DMS153 treated with DMSO at 0.1 percent for 48 hours (cell line): ENCODE results near the gene ARRDC4.

Source experiments
- DNase-seq: peaks from one replicate; lab custom pipeline; 2025; ENCODE audit not compliant: unreplicated experiment; lab: John Stamatoyannopoulos, UW

The ARRDC4 gene

DNA sequence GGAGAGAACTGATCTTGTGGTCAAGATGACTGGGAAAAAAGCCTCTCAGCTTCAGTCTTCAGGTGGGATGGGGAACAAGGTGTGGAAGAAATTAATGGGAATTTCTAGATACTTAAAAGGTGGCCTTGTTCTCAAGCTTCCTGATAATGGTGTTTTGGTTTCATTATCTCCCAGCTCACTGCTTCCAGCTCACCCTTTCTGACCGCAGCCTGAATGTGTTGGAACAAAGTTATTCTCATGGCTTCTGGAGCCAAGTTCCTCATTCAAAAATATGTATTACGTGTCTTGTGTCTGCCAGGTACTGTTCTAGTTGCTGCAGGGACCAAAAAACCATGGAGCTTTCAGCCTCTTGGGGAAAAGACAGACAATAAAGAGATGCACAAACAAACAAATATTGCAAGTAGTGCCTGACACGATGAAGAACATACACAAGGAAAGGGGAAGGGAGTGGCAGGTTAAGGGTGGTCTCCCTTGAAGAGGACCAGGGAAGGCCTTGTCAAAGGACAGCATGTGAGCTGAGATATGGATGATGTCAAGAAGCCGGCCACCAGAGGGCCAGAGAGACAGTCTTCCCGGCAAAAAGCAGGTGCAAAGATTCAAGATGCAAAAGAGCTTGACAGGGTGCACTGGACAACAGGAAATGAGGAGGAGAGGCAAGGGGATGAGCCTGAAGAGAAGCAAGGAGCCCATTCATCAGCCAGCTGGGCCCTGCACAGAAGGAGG, 35.5 kb downstream of the ARRDC4 start:
- no peak for DNase-seq

DNA sequence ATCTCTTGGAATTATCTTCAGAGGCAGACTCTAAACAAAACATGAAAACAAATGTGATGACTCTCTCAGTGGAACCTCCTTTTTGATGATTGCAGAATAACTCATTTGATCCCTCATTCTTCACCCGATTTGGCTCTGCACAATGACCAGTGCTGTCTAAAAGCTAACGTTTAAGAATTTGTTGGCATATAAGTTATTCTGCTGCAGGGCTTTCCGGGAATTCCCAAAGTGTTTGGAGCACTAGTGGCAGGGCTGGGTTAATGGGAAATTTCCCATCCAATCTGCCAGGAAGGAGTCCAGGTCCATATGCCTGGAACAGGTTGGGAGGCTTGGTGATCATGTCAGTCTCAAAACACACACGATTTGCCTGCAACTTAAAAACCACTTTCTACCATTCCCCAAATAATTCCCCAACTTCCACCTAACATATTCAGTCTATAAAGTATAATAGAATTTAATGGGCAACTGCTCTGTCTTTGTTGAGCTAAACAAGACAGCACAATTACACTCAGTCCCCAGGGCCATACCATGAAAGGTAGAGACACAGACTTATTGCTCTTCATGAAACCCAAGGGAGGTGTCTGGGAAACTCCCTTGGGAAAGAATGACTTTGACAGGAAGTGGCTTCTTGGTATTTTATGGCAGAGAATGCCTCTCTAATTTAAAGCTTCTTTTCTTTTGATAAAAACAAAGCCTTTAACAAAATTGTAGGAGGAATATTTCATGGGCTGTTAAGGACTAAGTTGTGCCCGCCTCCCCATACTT, 38.0 kb downstream of the ARRDC4 start:
- no peak for DNase-seq

DNA sequence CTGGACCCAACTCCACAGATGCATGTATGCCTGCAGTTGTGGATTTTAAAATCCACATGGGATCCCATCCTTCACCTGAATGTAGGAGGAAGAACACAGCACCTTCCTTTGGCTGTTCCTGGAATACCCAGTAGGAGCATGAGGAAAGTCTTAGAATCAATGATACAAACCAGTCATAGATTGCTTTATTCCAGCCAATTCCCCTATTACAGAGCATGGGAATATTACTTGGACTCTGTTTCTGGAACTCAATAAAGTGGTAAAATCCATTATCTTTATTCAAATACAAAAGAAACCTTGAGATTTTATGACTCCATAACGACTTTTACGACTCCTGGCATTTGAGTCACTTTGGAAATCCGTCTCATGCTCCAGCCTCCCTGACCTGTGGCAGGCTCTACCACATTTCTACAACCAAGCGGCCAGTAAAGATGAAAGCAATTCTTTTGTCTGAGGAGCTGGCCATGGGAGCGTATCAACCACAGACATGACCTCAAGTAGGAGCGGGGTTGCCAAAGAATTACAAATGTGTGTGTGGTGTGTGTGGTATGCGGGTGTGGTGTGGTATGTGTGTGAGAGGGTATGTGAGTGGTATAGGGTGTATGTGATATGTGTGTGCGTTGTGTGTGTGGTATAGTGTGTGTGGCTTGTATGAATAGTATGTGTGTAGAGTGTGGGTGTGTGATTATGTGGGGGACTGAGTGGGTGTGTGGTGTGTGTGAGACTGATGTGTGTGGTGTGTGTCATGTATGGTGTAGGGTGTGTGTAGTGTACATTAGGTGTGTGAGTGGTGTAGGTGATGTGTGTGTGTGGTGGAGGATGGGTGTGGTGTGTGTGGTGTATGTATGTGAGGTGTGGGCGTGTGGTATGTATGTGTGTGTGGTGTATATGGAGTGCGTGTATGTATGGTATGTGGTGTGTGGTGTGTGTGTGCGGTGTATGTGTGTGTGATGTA, 40.0 kb downstream of the ARRDC4 start:
- DNase-seq, result no peak

DNA sequence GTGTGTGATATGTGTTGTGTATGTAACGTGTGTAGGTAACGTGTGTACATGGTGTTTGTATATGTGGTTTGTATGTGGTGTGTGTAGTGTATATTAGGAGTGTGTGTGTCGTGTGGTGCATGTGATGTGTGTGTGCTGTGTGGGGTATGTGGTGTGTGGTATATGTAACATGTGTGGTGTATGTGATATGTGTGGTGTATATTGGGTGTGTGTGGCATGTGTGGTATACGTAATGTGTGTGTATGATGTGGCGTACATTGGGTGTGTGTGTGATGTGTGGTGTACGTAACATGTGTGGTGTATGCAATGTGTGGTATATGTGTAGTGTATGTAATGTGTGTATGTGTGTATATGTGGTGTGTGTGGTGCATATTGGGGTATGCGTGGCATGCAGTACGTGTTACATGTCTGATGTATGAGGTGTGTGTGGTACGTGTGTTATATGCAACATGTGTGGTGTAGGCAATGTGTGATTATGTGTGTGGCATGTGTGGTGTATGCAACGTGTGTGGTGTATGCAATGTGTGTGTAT, 41.2 kb downstream of the ARRDC4 start:
- DNase-seq, result no peak

DNA sequence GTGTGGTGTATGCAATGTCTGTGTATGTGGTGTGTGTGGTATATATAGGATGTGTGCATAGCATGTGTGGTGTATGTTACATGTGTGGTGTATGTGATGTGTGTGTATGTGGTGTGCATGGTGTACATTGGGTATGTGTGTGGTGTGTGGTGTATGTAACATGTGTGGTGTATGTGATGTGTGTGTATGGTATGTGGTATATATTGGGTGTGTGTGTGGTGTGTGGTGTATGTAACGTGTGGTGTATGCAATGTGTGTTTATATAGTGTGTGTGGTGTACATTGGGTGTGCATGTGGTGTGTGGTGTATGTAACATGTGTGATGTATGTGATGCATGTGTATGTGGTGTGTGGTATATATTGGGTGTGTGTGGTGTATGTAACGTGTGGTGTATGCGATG, 41.9 kb downstream of the ARRDC4 start:
- DNase-seq, result no peak

DNA sequence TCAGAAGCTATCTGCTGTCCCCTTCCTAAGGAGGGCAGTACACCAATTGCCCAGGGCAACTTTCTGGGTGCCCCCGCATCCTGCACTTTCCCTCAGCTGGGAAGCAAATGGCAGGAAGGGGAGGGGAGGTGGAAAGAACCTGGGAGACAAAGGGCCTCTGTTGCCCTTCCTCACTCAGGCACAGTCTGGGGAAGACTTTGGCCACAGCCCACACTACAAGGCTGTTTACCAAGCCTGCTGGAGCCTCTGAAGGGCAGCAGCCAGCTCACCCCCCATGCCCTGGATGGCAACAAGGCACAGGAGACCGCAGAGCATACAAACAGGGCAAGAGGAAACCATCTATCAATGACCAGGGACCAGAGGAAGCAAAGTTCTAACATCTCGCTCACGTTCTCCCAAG, 42.4 kb downstream of the ARRDC4 start:
- no peak for DNase-seq

DNA sequence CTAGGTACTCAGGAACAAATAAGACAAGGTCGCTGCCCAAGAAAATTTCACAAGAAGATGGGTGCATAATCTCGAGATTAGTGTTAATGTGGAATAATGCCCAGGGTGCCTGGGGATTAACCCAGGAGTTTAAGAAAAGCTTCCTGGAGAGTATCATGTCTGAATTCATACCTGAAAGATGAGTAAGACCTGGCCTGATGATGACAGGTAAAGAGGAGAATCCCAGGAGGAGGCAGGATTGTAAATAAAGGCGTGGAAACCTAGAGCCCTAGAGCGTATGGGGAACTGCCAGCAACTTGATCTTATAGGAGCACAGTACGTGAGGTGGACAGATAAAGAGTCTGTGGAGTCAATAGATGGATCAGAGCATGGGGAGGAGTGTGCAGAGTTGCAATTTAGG, 43.0 kb downstream of the ARRDC4 start:
- no peak for DNase-seq

DNA sequence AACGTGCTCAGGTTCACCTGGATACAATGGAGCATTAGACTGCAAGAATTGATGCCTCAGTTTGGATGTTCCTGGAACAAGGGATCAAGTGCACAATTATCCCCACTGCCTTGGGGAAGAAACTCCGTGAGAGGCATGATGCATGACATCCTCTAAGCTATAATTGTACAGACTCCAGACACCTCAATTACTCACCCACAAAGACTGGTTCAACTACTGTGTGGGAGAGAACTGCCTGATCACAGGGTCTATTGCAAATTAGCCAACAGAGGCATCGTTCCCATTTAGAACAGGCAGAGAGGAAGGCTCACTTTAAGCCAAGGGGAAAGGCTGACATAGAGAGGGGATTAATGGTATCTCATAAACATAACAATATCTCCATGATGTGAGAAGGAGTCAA, 43.5 kb downstream of the ARRDC4 start:
- no peak for DNase-seq

DNA sequence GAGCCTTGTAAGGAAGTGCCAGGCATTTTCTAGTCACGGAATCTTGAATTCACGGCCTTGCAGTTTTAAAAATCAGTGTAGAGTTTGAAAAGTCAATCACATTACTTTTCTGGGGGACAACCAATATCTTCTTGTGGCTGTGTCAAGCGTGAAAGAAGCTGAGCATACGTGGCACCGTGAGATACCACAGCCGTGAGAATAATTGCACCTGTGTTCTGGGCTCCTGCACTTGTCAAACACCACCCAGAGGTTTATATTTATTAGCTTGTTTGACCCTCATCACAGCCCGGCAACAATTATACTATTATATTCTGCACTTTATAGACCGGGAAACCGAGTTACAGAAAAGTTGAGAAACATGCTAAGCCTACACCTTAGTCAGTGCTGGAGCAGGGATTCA, 45.2 kb downstream of the ARRDC4 start:
- DNase-seq, result no peak

DNA sequence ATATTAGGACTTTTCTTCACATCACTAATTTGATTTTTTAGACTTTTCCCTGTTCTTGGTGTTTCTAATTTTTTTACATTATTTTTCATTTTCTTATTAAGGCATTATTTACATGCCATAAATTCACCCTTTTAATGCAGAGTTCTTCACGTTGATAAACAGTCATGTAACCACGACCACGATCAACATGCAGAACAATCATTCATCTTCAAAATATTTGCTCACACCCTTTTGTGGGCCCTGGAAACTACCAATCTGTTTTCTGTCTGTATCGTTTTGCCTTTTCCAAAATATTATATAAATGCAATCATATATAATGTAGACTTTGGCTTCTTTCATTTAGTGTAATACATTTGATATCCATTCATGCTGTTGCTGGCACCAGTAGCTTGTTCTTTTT, 48.7 kb downstream of the ARRDC4 start:
- DNase-seq, result no peak

DNA sequence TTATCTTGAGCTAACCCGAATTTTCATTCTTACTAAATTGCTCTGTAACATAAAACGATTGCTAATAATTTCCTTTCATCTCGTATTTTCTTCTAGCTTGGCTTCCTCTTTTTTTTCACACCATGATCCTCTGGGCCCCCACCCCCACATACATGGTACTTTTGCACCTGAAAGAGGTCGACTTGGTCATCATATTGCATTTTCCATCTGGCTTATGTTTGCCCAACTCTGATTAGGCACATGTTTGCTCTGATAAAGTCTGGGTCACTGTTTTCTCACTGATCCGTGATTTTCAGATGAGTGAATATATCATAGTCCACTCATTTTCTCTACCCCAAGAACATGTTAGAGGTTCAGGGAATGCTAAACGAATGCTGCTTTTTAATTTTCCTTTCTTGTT, 49.5 kb downstream of the ARRDC4 start:
- no peak for DNase-seq

DNA sequence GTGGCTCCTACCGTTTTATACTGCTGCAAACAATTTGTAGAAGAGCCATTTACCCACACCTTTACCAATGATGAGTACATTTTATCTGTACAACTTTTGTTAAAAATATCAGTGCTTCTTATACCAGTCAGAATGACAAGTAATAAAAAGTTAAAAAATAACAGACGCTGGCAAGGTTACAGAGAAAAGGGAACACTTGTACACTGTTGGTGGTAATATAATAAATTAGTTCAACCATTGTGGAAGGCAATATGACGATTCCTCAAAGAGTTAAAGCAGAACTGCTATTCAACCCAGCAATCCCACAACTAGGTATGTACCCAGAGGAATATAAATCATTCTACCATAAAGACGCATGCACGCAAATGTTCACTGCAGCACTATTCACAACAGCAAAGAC, 51.9 kb downstream of the ARRDC4 start:
- no peak for DNase-seq

DNA sequence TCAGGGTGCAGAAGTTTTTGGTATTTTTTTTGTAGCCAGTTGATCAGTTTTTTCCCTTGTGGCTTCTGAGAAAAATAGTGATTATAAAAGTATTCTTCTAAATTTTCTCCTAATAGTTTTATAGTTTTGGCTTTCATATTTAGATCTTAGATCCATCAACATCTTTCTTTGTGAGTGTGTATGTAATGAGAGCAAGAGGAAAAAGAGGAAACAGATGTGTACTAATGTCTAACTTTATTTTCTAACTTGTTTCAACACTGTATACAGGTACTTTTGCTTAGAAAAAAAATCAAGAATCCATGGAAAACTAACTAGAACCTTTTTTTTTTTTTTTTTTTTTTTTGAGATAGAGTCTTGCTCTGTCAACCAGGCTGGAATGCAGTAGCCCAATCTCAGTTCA, 53.1 kb downstream of the ARRDC4 start:
- DNase-seq, result no peak

DNA sequence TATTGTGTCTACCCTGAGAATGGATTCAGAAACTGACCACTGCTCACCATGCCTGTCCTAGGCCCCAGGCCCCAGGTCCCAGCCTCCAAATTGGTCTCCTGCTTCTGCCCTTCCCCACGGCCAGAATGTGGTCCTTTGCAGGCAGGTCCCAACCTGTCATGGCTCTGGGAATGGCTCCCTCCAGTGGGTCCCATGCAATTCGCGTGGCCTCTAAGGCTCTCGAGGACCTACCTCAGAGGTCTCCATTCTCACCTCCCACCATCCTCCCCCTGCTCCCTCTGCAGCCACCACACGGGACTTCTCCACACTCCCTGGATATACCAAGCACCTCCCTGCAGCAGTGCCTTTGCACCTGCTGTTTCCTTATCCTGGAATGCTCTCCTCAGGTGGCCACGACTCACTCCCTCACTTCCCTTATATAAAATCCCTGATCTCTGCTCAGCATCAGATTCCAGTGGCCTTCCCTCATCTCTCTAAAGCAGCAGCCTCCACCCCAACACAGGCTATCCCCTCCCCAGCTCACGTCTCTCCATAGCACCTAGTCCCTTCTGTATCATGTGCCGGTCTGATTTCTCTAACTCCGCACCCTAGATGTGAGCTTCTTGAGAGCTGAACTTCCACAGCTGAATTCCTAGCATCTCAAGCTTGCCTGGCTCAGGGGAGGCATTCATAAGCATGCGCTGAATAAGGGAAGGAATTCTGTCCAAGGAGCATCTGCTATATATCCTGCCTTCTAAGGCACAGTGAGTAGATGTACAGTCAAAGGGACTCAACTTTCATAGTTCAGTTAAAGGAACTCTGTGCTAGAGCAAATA, 56.9 kb downstream of the ARRDC4 start:
- no peak for DNase-seq

DNA sequence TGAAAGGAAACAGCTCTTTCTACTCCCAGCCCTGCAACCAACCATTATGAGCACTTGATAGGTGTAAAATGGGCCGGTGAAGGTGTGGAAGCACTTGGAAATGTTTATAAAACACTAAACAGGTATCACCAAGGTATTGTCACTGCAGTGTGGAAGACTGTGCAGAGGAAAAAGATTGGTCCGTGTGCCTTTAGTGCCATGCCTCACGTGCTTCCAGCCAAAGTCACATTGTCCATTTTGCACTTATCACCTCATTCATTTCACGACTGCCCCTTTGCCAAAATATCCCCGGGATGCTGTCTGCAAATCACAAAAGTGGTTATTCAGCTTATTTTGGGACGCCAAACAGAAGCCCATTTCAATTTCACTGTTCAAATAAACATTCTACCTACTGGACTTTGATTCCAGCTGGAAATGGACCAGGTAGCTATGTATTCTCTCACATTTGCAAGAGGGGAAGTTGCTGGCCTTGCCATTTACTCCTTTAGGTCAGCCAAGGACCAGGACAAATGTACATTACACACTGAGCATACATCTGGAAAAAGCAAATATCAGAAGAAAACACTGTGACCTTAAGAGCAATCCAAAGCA, 58.4 kb downstream of the ARRDC4 start:
- no peak for DNase-seq
